Cardiac muscle cell (in vitro differentiated cells and primary cell): ENCODE measurements around the gene KYNU. TPM values are rescaled to one million over a fixed set of nuclear protein-coding genes. Genes with fewer than 3 reads are reported as not detected.

Experiments used
- DNase-seq, 2 donors: peaks; one replicate each; pipeline versions ENCODE4 v3.0.0 to v3.0.0-alpha.2; 2010 to 2017; ENCODE audit warnings: low read depth in 1 of 2, low spot score in 1 of 2
- H3K27ac ChIP-seq: fragments of 200-600 bp; sonication (generic); 2 replicates; pipeline ENCODE4 v1.5.1; 2016
- H3K27me3 ChIP-seq: fragments of 200-600 bp; sonication (generic); 2 replicates; pipeline ENCODE4 v1.6.0; 2016; ENCODE audit warnings: control low read depth
- H3K36me3 ChIP-seq: fragments of 200-600 bp; sonication (generic); 2 replicates; pipeline ENCODE4 v1.5.1; 2016; ENCODE audit warnings: control low read depth
- H3K4me1 ChIP-seq: fragments of 200-600 bp; sonication (generic); 2 replicates; pipeline ENCODE4 v1.8.1; 2017; ENCODE audit warnings: low read depth, mild to moderate bottlenecking, mixed run types
- H3K4me3 ChIP-seq: fragments of 200-600 bp; sonication (generic); 2 replicates; pipeline ENCODE4 v1.5.1; 2016; ENCODE audit warnings: mild to moderate bottlenecking
- H3K9me3 ChIP-seq: fragments of 200-600 bp; sonication (generic); 2 replicates; pipeline ENCODE4 v1.5.1; 2017; ENCODE audit warnings: low read depth, mild to moderate bottlenecking, control low read depth
- polyA plus RNA-seq: library from polyadenylated mRNA; unstranded; fragments of >200 nt; fragmentation: Nextera tagmentation; extraction: Ambion mirVana; gene quantifications from 2 replicates; pipeline ENCODE4 v1.2.1, GENCODE V29; 2016
- total RNA-seq: library from RNA; depleted of rRNA; stranded (reverse); fragments of >200 nt; gene quantifications from 2 replicates; pipeline ENCODE4 v1.2.3, GENCODE V29; 2016
- TF ChIP-seq, protein P1 (sequence below): IDR thresholded peaks from 2 replicates; pipeline ENCODE4 v1.5.1; 2012; ENCODE audit warnings: low read depth, mild to moderate bottlenecking, low read length

KYNU gene
- total and polyA plus RNA-seq, 2 experiments from 2014 or later = 0.12 to 0.24 TPM

DNA sequence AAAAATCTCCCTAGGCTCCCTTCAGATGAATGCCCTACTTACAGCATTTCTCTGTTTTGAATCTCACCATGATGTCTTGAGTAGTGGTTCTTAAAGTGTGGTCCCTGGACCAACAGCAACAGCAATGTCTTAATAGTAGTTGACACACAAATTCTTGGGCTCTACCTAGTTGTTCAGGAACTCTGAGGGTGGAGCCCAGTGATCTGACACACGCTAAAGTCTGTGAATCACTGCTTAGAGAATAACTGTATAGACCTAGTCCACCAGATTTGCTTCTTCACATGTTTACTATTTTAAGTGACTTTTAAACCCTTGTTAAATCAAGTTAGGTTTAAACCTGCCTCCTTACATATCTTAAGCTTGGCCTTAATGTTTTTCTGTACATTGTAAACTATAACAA, 204.2 kb downstream of the KYNU start:
- H3K4me1 ChIP-seq = no peaks in the 10 kb centered on the region
- no peak for DNase-seq

DNA sequence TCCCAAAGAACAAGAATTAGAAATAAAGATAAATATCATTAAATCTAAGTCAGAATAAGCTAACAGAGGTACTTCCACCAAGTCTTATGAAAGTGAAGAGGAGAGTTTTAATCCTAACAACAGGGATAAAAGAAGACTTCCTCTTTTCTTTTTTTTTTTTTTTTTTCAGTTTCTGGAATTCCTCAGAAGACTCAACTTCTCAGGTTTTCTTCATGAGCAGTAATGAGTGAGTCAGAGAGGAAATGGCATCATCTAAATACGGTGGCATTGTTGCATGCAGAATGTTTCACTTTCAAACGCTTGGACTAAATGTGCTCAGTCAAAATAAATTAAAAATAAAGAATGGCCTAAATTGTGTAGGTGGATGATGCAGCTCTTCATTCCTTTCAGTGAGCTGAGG, 206.2 kb downstream of the KYNU start:
- Histone ChIP-seq H3K4me1 (no peaks in the 10 kb centered on the region), H3K4me3 (no peak overlapping the region), H3K27me3 (no peaks in the 10 kb centered on the region), H3K36me3 (no peaks in the 10 kb centered on the region), H3K9me3 (no peaks in the 10 kb centered on the region), H3K27ac (no peak overlapping the region)
- DNase-seq = peak in 1 of 2 donors; percentile 71
- TF ChIP-seq, protein P1, sequence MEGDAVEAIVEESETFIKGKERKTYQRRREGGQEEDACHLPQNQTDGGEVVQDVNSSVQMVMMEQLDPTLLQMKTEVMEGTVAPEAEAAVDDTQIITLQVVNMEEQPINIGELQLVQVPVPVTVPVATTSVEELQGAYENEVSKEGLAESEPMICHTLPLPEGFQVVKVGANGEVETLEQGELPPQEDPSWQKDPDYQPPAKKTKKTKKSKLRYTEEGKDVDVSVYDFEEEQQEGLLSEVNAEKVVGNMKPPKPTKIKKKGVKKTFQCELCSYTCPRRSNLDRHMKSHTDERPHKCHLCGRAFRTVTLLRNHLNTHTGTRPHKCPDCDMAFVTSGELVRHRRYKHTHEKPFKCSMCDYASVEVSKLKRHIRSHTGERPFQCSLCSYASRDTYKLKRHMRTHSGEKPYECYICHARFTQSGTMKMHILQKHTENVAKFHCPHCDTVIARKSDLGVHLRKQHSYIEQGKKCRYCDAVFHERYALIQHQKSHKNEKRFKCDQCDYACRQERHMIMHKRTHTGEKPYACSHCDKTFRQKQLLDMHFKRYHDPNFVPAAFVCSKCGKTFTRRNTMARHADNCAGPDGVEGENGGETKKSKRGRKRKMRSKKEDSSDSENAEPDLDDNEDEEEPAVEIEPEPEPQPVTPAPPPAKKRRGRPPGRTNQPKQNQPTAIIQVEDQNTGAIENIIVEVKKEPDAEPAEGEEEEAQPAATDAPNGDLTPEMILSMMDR = no peak

More for the DNA sequence above, 204.2 kb downstream of the KYNU start:
- Histone ChIP-seq H3K27me3 (no peaks in the 10 kb centered on the region), H3K27ac (no peak overlapping the region), H3K9me3 (no peaks in the 10 kb centered on the region), H3K36me3 (no peaks in the 10 kb centered on the region), H3K4me3 (no peak overlapping the region)
- TF ChIP-seq, protein P1 = no peak

DNA sequence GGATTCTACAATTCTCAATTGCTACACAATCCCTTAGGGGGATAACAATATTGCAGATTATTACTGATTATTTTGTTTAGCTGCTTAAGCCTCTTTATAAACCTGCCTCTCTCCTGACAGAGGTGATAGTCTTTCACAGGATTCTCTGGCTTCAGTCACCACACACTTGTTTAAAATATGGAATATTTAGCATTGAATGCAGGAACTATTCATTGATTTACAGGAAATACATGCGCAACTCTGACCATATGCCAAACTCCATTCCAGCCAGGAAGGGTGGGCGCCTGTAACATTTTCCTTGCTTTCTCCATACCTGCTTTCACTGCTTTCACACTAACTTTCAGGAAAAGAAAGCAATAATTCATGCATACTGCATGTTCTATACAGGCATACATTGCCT, 207.0 kb downstream of the KYNU start:
- DNase-seq = no peak
- Histone ChIP-seq H3K4me3 (no peak overlapping the region), H3K36me3 (no peaks in the 10 kb centered on the region), H3K27ac (no peak overlapping the region), H3K27me3 (no peaks in the 10 kb centered on the region), H3K9me3 (no peaks in the 10 kb centered on the region), H3K4me1 (no peaks in the 10 kb centered on the region)
- TF ChIP-seq, protein P1 = no peak

DNA sequence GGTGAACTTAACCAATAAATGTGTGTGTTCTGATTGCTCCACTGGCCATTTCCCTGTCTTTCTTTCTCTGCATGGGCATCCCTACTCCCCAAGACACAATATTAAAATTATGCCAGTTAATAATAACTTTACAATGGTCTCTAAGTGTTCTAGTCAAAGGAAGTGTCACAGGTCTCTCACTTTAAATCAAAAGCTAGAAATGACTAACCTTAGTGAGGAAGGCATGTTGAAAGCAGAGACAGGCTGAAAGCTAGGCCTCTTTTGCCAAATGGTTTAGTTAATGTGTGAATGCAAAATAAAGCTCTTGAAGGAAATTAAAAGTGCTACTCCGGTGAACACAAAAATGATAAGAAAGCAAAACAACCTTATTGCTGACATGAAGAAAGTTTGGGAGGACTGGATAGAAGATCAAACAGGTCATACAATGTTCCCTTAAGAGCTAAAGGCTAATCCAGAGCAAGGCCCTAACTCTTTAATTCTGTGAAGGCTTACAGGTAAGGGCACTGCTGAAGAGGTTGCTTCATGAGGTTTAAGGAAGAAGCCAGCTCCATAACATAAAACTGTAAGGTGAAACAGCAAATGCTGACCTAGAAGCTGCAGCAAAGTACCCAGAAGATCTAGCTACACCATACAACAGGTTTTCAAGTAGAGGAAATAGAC, 207.8 kb downstream of the KYNU start:
- H3K4me3 ChIP-seq = no peak overlapping the region
- H3K9me3 ChIP-seq = no peaks in the 10 kb centered on the region
- no peak for DNase-seq
- no peaks in the 10 kb centered on the region for H3K4me1 ChIP-seq
- no peaks in the 10 kb centered on the region for H3K36me3 ChIP-seq
- no peaks in the 10 kb centered on the region for H3K27me3 ChIP-seq
- TF ChIP-seq, protein P1 = no peak
- H3K27ac ChIP-seq = no peak overlapping the region

- Histone ChIP-seq H3K4me1 (no peaks in the 10 kb centered on the region), H3K27ac (no peak overlapping the region), H3K36me3 (no peaks in the 10 kb centered on the region), H3K4me3 (no peak overlapping the region), H3K9me3 (no peaks in the 10 kb centered on the region), H3K27me3 (no peaks in the 10 kb centered on the region)
- DNase-seq = no peak
- TF ChIP-seq, protein P1 = no peak
Observed at GRCh38 chr2:143087033-143087432, 209.6 kb downstream of the KYNU start.
